GM23338 (cell line): ENCODE data around the gene ATPAF1. TPM values are rescaled to one million over a fixed set of nuclear protein-coding genes. Genes with fewer than 3 reads are reported as not detected.

ENCODE experiments used
- ATAC-seq: fragments of 200-7000 bp; cut with Tn5 transposase; 3 replicates; pipeline ENCODE4 v1.9.1; 2020
- DNase-seq: peaks from one replicate; pipeline ENCODE4 v3.0.0-alpha.2; 2015; ENCODE audit warnings: low spot score
- H2AFZ ChIP-seq: fragments of 200-600 bp; sonication (generic); 2 replicates; pipeline ENCODE4 v1.8.0; 2016; ENCODE audit warnings: antibody characterized with exemption, mild to moderate bottlenecking, moderate library complexity
- H3F3A ChIP-seq: fragments of 200-600 bp; sonication (generic); replicated peaks from 2 replicates; pipeline ENCODE4 v1.8.0; 2017; ENCODE audit warnings: antibody characterized with exemption, mixed run types, low read depth
- H3K27ac ChIP-seq: fragments of 200-600 bp; sonication (generic); 2 replicates; pipeline ENCODE4 v1.6.1; 2016; ENCODE audit warnings: low read depth
- H3K27me3 ChIP-seq: fragments of 200-600 bp; sonication (generic); 2 replicates; pipeline ENCODE4 v1.8.0; 2016; ENCODE audit warnings: mild to moderate bottlenecking, mixed run types, moderate library complexity; ENCODE audit not compliant: insufficient read depth
- H3K36me3 ChIP-seq: fragments of 200-600 bp; sonication (generic); 2 replicates; pipeline ENCODE4 v1.8.0; 2016; ENCODE audit warnings: mild to moderate bottlenecking; ENCODE audit not compliant: insufficient read depth
- H3K4me1 ChIP-seq: fragments of 200-600 bp; sonication (generic); 2 replicates; pipeline ENCODE4 v1.8.0; 2016; ENCODE audit warnings: mild to moderate bottlenecking, moderate library complexity; ENCODE audit not compliant: insufficient read depth
- H3K4me2 ChIP-seq: fragments of 200-600 bp; sonication (generic); 2 replicates; pipeline ENCODE4 v1.7.1; 2017; ENCODE audit warnings: mixed run types
- H3K4me3 ChIP-seq: fragments of 200-600 bp; sonication (generic); 2 replicates; pipeline ENCODE4 v1.6.1; 2016; ENCODE audit warnings: mixed run types
- H3K79me2 ChIP-seq: fragments of 200-600 bp; sonication (generic); replicated peaks from 2 replicates; pipeline ENCODE4 v1.8.0; 2017; ENCODE audit warnings: mild to moderate bottlenecking; ENCODE audit not compliant: insufficient read depth
- H3K9me2 ChIP-seq: fragments of 200-600 bp; sonication (generic); 2 replicates; pipeline ENCODE4 v1.8.0; 2017; ENCODE audit not compliant: insufficient read depth
- H4K20me1 ChIP-seq: fragments of 200-600 bp; sonication (generic); replicated peaks from 2 replicates; pipeline ENCODE4 v1.8.0; 2017; ENCODE audit warnings: mild to moderate bottlenecking; ENCODE audit not compliant: insufficient read depth
- H3K27ac Mint-ChIP-seq: 2 replicates; pipeline ENCODE4 v1.8.0; 2020; ENCODE audit warnings: inconsistent platforms, mild to moderate bottlenecking, moderate library complexity, mixed read lengths
- H3K27me3 Mint-ChIP-seq: 3 replicates; pipeline ENCODE4 v1.8.0; 2022; ENCODE audit warnings: low read depth, mild to moderate bottlenecking, moderate library complexity, mixed read lengths, inconsistent platforms; ENCODE audit not compliant: insufficient read depth, poor library complexity
- H3K36me3 Mint-ChIP-seq: 3 replicates; pipeline ENCODE4 v1.8.0; 2021; ENCODE audit warnings: low read depth, mild to moderate bottlenecking, inconsistent platforms, moderate library complexity, mixed read lengths
- H3K4me1 Mint-ChIP-seq: 3 replicates; pipeline ENCODE4 v1.8.0; 2020; ENCODE audit warnings: mild to moderate bottlenecking, inconsistent platforms, mixed read lengths
- H3K4me3 Mint-ChIP-seq: 3 replicates; pipeline ENCODE4 v1.8.0; 2021; ENCODE audit warnings: moderate library complexity, mild to moderate bottlenecking, inconsistent platforms, mixed read lengths
- H3K9me3 Mint-ChIP-seq: 3 replicates; pipeline ENCODE4 v1.8.0; 2020; ENCODE audit warnings: moderate library complexity, mild to moderate bottlenecking, inconsistent platforms, mixed read lengths
- CREB1 ChIP-seq: fragments of 250-450 bp; sonication (Bioruptor Pico); IDR thresholded peaks from 2 replicates; pipeline ENCODE4 v1.5.0; 2020; ENCODE audit warnings: low read depth, mild to moderate bottlenecking, moderate library complexity
- CTCF ChIP-seq, 2 experiments: fragments of 200-600 bp in 1 of 2; sonication (generic) in 1 of 2; conservative IDR thresholded peaks; 2 replicates each; pipeline versions ENCODE4 v1.5.1 to v1.6.1; 2016 to 2017; ENCODE audit warnings: antibody characterized with exemption in 2 of 2, low read depth in 2 of 2, mild to moderate bottlenecking in 2 of 2, moderate library complexity in 1 of 2
- EZH2 ChIP-seq: fragments of 200-600 bp; sonication (generic); IDR thresholded peaks from one replicate; pipeline ENCODE4 v1.8.0; 2017; ENCODE audit warnings: antibody characterized with exemption, mild to moderate bottlenecking, low read depth; ENCODE audit not compliant: unreplicated experiment
- JUNB ChIP-seq: IDR thresholded peaks from one replicate; pipeline ENCODE4 v1.6.1; 2016; ENCODE audit warnings: antibody characterized with exemption; ENCODE audit not compliant: unreplicated experiment
- NANOG ChIP-seq: IDR thresholded peaks from 2 replicates; pipeline ENCODE4 v1.6.1; 2016; ENCODE audit warnings: antibody characterized with exemption, borderline replicate concordance
- POLR2AphosphoS5 ChIP-seq: IDR thresholded peaks from 2 replicates; pipeline ENCODE4 v1.6.1; 2016; ENCODE audit warnings: antibody characterized with exemption, low read depth
- REST ChIP-seq: IDR thresholded peaks from one replicate; pipeline ENCODE4 v1.6.1; 2018; ENCODE audit warnings: antibody characterized with exemption; ENCODE audit not compliant: unreplicated experiment
- STAT1 ChIP-seq: IDR thresholded peaks from one replicate; pipeline ENCODE4 v1.6.1; 2016; ENCODE audit warnings: antibody characterized with exemption; ENCODE audit not compliant: unreplicated experiment
- ZNF114 ChIP-seq: fragments of 250-450 bp; sonication (Bioruptor Pico); IDR thresholded peaks from 2 replicates; pipeline ENCODE4 v1.5.0; 2020; ENCODE audit warnings: mild to moderate bottlenecking, moderate library complexity
- ZNF331 ChIP-seq: fragments of 250-450 bp; sonication (Bioruptor Pico); IDR thresholded peaks from 2 replicates; pipeline ENCODE4 v1.5.0; 2020; ENCODE audit warnings: low read depth, mild to moderate bottlenecking, moderate library complexity
- polyA plus RNA-seq: library from polyadenylated mRNA; unstranded; fragments of >200 nt; fragmentation: Nextera tagmentation; extraction: Ambion mirVana; gene quantifications from 2 replicates; pipeline ENCODE4 v1.2.1, GENCODE V29; 2016
- total RNA-seq: library from RNA; depleted of rRNA; stranded (reverse); fragments of >200 nt; shearing (Covaris generic); gene quantifications from 2 replicates; pipeline ENCODE4 v1.2.3, GENCODE V29; 2014

ATPAF1 gene
- total and polyA plus RNA-seq, 2 experiments from 2014 or later: 41.2 to 67.6 TPM

GRCh38 chr1:46635205-46635604 lies 33.0 kb downstream of the ATPAF1 start:
- no peak overlapping the region for H2AFZ ChIP-seq
- Mint-ChIP-seq H3K27me3 (no peaks in the 10 kb centered on the region), H3K4me3 (no peak overlapping the region), H3K36me3 (peaks cover 15% of the 10 kb centered on the region), H3K4me1 (no peaks in the 10 kb centered on the region), H3K9me3 (no peaks in the 10 kb centered on the region), H3K27ac (no peak overlapping the region)
- no peaks in the 10 kb centered on the region for H3K4me1 ChIP-seq
- no peak overlapping the region for H3K4me2 ChIP-seq
- no peaks in the 10 kb centered on the region; the same call in 1 of the 2 replicates for H4K20me1 ChIP-seq
- H3K79me2 ChIP-seq: no peaks in the 10 kb centered on the region
- ATAC-seq (no peak), DNase-seq (no peak)
- H3F3A ChIP-seq: no peaks in the 10 kb centered on the region
- H3K27me3 ChIP-seq: no peaks in the 10 kb centered on the region
- H3K4me3 ChIP-seq: no peak overlapping the region
- H3K36me3 ChIP-seq: no peaks in the 10 kb centered on the region; the same call in 1 of the 2 replicates
- H3K9me2 ChIP-seq: no peaks in the 10 kb centered on the region
- H3K27ac ChIP-seq: no peak overlapping the region
- TF ChIP-seq ZNF114 (no peak), EZH2 (no peak), POLR2AphosphoS5 (no peak), STAT1 (no peak), ZNF331 (CRISPR knock-in tag) (no peak)

GRCh38 chr1:46630719-46631118 lies 37.4 kb downstream of the ATPAF1 start:
- no peak overlapping the region for H3K4me3 Mint-ChIP-seq
- H3K4me3 ChIP-seq: no peak overlapping the region
- no peaks in the 10 kb centered on the region for H3K27me3 Mint-ChIP-seq
- no peaks in the 10 kb centered on the region for H4K20me1 ChIP-seq
- no peaks in the 10 kb centered on the region for H3K27me3 ChIP-seq
- H3K27ac Mint-ChIP-seq: no peak overlapping the region
- ATAC-seq (no peak), DNase-seq (no peak)
- no peaks in the 10 kb centered on the region for H3K4me1 ChIP-seq
- no peak overlapping the region for H3K4me2 ChIP-seq
- no peaks in the 10 kb centered on the region for H3K9me3 Mint-ChIP-seq
- no peaks in the 10 kb centered on the region for H3K9me2 ChIP-seq
- no peak overlapping the region for H2AFZ ChIP-seq
- H3F3A ChIP-seq: no peaks in the 10 kb centered on the region
- H3K27ac ChIP-seq: no peak overlapping the region
- H3K79me2 ChIP-seq: no peaks in the 10 kb centered on the region
- peaks cover 10% of the 10 kb centered on the region for H3K36me3 Mint-ChIP-seq
- H3K36me3 ChIP-seq: no peaks in the 10 kb centered on the region; the same call in 1 of the 2 replicates
- H3K4me1 Mint-ChIP-seq: no peaks in the 10 kb centered on the region
- no peak for TF ChIP-seq CREB1
- TF ChIP-seq CTCF (conservative IDR thresholded peaks at IDR 0.05; ENCODE audit: low read depth in 2 of 2): peak in 1 of 2 experiments; percentile 29; a peak in 2 of 4 replicates

GRCh38 chr1:46623743-46624644 lies 44.2 kb downstream of the ATPAF1 start:
- no peaks in the 10 kb centered on the region for H3K79me2 ChIP-seq
- TF ChIP-seq NANOG: no peak
- TF ChIP-seq JUNB: no peak
- no peak for TF ChIP-seq EZH2
- no peak for TF ChIP-seq STAT1
- no peak for TF ChIP-seq CTCF (conservative IDR thresholded peaks at IDR 0.05; ENCODE audit: low read depth in 2 of 2)
- TF ChIP-seq REST: no peak
- ATAC-seq (peak; percentile 45), DNase-seq (no peak)
- no peak overlapping the region for H3K4me3 Mint-ChIP-seq
- no peaks in the 10 kb centered on the region for H3K4me1 ChIP-seq
- H3K36me3 Mint-ChIP-seq: no peaks in the 10 kb centered on the region
- H3K4me3 ChIP-seq: no peak overlapping the region
- no peaks in the 10 kb centered on the region for H3K9me3 Mint-ChIP-seq
- 0 out of 2 replicates have a peak, but pooled peaks cover 2% of the 10 kb centered on the region for H3K27me3 ChIP-seq
- H2AFZ ChIP-seq: no peak overlapping the region; the same call in 1 of the 2 replicates
- H3K4me2 ChIP-seq: no peak overlapping the region
- H3K36me3 ChIP-seq: no peaks in the 10 kb centered on the region
- H3K27me3 Mint-ChIP-seq: no peaks in the 10 kb centered on the region
- no peak overlapping the region for H3K27ac Mint-ChIP-seq
- H3K4me1 Mint-ChIP-seq: peaks cover 3% of the 10 kb centered on the region
- no peaks in the 10 kb centered on the region for H3F3A ChIP-seq
- no peaks in the 10 kb centered on the region for H3K9me2 ChIP-seq
- H4K20me1 ChIP-seq: no peaks in the 10 kb centered on the region
- no peak overlapping the region for H3K27ac ChIP-seq
